Activated effector memory CD4-positive, alpha-beta T cell treated with anti-CD3 and anti-CD28 coated beads, Interleukin-2, amount 50 U/mL, for 16 hours (primary cell): Measurements from ENCODE around the gene EML6.

Experiments used
- DNase-seq: peaks from one replicate; pipeline ENCODE4 v3.0.0-alpha.2; 2020

The EML6 gene

DNA sequence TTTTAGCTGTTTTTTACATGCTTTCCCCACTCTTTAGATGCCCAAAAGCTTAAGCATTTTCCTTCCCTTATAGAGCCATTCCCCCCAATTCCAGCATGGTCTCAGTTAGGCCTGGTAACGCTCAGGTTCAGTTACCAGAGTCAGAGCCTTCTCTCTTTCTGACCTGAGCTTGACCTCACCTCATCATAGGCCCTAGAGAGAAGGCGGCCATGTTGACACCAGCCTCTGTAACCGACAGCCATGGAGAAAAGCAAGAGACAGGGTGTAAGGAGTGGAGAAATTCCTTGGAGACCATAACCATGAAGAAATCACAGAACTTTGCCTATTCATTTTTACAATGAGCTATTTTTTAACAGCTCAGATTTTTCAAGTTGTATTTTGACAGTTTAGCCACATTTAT, 227.3 kb downstream of the EML6 start:
- no peak for DNase-seq

DNA sequence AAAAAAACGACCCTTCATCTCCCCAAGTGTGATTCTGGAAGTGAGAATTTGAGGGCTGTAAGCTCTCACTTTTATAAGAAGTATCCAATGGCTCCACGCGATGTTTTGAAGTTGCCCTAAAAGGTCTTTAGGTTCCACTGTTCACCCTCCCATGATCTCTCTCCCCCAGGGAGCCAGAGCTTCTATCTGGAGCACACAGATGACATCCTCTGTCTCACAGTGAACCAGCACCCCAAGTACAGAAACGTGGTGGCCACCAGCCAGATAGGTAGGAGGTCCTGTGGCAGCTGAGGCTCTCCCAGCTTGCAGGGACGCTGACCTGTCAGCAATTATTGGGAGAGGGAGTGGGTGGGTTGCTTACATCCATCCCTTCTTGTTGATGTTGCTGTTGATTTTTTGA, 229.0 kb downstream of the EML6 start:
- DNase-seq, result no peak

DNA sequence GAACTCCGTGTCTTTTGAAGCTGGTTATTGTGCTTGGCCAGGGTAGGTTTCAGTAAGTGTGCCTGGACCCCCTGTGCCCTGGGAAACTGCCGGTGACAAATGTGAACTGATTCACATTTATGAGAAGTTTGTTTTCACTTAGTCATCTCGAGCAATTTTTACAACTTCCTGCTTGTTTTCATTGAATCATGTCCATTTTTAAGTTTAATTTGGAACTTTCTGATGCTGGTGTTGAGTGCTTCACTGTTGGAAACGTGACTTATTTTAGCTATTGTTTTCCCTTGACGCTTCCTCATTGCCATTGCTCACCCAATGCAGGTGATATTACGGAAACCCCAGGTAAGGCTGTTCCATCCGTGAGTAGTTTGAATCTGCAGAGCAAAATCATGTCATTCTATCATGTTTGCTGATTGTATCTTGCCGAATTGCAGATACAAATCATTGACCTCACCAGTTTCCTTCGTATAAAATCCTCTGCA, 229.6 kb downstream of the EML6 start:
- no peak for DNase-seq

DNA sequence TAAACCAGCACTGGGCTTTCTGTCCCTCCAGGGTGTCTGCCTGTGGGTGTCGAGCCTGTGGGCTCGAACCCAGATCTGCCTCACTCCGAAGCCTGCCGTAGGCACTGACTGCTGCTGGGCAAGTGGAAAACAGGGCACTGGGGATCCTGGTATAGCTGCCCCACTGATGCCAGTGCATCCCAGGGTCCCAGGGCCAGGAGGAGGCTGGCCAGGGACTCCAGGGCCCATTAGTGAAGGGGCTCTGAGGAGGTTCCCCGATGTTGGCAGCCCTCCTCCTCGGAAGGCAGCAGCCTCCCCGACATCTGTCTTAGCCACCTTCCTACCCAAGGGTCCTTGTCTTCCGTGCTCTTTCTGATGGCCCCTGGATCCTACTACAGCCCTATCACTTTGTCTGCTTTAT, 230.7 kb downstream of the EML6 start:
- DNase-seq, result no peak

DNA sequence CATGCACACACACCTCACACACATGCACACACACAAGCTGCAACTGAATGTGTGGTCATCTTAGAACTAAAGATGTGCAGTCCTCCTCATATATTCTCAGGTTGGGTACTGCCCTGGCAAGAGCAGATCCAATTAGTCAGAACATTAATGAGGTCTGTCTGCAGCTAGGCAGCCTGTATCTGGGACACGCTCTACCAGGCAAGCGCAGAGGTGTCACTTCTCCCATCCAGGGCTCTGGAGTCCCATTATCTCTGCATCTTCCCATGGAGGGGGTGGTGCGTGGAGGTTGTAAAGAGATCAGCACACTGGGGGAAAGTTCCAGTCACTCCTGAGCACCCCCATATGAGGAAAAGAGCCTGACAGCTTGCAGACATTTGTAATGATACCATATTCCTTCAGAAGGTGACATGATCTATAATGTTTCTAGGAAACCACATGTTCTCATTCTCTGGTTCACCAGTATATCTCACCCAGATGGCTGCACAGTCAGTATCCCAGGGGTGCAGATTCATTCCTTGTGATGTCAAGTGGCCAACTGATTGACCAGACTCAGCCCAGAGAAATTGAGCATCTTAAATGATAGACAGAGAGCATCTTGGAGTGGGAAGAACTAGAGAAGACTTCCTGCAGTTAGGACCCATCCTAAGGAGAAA, 231.4 kb downstream of the EML6 start:
- no peak for DNase-seq

DNA sequence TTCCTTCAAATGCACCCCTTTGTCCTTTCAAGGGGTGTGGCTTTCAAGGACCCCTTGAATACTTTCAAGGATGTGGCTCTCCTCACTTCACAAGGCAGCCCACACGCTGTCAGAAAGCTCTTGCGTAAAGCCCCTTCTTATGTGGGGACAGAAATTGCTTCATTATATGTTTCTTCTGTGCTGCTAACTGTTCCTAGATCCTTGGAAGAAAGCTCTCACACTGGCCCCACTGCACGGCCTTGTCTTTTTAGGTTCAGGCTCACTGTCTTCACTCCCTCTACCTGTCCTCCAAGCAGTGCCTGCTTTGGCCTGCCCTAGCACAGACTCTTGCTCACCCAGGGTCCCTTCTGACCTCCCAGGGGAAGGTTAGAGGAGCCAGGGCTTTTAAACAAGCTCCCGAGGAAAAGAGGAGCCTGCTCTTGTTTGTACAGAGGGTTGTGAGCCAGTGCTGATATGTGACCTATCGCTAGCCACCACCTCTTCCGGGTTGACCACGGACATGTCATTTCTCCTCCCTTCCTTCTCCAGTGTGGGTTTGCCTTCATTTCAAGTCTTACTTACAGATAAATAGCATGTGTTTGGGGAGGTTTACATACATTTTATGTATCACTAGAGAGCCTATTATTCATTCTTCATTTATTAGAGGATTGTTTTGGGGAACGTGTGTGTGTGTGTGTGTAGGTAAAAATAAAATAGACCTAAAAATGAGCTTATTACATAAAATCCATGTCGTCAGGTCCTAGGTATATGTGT, 232.1 kb downstream of the EML6 start:
- DNase-seq, result no peak

DNA sequence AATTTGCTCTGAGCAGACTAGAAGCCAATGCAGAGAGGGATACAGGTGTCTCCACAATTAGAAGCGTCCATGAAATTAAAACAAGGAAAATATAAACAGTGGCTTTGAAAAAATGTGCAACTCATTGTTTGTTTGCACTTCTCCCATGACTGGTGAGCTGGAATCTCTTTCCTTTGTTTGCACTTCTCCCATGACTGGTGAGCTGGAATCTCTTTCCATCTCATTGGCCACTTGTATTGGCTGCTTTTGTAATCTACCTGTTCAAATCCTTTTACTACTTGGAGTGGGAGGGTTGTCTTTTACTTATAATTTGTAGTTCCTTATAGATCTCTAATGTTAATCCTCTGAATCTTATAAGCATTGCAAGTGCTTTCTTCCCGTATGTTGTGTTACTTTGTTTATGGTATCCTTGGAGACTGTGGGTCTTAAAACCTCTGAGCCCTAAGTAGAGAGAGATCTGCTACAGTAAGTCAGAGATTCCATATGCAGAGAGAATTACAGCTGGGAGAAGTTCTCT, 232.7 kb downstream of the EML6 start:
- DNase-seq, result no peak

DNA sequence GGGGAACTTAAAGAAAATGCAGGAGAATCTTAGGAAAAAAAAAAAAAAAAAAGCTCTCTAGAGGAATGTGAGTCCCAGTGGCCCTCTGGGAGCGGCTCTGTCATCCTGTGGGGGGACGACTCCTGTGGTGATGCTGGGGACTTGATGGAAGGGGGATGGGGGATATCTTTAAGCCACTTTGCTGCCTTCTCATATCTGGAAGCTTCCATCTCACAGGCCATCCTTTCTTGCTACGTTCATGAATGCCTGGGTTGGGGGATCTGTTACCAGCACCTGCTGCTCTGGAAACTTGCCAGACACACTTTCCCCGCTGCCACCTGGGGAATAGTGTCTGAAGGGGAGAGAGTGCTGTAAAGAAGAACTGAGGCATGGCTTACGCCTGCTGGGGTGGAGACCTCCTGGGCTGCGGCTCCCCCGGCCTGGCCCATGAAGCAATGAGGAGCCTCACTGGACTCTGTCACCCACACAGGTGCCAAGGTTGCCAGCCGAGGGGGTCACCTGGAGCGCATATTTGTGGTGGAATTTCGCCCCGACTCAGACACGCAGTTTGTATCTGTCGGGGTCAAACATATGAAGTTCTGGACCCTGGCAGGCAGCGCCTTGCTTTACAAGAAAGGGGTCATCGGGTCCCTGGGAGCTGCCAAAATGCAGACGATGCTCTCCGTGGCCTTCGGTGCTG, 234.0 kb downstream of the EML6 start:
- no peak for DNase-seq

DNA sequence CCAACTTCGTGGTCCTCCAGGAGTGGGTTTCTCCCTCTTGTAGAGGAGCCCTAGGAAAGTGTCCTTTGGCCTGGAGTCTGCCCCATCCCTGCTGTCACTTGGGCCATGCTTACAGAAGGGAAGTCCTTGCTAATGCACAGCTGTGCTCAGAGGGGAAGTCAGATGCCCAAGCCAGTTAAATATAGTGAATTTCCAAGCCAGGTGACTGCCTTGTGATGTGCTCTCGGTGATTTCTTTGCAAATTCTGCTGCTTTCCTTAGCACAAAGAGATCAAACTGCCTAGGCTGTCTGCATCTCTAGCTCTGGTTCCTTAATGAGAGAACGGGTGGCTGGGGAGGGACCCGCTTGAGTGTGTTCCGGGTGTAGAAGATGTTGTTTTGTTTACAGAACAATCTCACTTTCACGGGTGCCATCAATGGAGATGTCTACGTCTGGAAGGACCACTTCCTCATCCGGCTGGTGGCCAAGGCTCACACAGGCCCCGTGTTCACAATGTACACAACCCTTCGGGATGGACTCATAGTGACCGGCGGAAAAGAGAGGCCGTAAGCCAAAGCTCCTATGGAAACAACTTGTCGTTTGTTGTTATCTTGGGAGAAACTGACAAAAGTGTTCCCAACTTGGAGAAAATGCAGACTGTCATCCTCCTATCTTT, 235.4 kb downstream of the EML6 start:
- no peak for DNase-seq

DNA sequence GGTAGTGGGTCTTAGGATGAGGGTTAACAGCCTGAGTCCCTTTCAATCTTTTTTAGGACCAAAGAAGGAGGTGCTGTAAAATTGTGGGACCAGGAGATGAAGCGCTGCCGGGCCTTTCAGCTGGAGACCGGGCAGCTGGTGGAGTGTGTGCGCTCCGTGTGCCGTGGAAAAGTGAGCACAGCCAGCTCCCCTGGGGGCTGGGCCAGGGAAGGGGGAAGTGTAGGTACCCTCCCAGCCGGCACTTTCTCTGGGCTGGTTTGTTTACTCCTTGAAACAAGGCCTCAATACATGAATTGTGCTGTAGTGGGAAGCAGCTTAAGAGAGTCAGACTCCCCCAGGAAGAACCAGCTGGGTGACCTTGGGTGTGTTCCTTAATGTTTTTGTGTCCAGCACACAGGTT, 236.7 kb downstream of the EML6 start:
- no peak for DNase-seq

DNA sequence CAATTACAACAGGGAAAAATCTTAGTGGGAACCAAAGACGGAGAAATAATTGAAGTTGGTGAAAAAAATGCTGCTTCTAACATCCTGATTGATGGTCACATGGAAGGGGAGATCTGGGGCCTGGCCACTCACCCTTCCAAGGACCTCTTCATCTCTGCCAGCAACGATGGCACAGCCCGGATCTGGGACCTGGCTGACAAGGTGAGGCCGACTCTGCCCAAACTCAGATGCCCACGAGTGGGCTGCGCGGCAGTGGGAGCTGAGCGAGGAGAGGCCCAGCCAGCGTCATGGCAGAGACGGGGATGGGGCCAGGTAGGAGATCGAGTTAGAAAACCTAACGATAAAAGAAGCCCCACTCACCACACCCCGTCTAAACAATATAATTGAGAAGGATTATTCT, 239.0 kb downstream of the EML6 start:
- no peak for DNase-seq

DNA sequence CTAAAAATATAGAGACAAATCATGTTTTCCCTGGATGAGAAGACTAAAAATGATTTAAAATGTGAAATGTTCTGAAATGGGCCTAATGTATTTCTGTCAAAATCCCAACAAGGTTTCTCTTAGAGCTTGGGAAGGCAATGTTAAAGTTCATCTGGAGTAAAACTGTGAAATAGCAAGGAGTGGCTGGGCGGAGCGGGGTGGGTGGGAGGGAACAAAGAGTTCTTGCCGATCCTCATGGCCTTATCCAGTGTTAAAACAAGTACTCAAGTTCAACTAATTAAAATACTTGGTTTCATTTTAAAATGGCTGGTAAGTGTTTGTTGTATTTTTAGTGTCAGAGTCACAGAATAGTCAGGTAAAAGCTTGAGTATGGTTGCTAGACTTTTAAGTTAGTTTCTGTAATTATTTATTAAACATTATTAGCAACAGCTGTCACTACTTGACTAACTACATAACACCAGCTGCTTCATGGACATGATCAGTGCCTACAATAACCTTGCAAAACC, 239.5 kb downstream of the EML6 start:
- no peak for DNase-seq

DNA sequence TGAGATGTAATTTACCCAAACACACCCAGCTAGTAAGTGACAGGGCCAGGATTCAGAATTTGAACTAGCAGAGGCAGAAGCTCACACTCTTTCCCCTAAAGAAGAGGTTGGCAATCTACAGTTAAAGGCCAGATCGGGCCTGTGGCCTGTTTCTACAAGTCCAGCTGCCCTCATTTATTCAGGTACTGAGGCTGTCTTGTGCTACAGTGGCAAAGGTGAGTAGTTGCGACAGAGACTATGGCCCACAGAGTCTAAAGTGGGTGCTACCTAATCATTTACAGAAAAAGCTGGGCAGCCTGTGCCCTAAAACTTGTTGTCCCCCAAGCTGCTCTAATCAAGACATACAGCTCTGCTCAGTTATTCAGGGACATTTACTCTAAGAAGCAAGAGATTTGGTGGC, 240.0 kb downstream of the EML6 start:
- no peak for DNase-seq

DNA sequence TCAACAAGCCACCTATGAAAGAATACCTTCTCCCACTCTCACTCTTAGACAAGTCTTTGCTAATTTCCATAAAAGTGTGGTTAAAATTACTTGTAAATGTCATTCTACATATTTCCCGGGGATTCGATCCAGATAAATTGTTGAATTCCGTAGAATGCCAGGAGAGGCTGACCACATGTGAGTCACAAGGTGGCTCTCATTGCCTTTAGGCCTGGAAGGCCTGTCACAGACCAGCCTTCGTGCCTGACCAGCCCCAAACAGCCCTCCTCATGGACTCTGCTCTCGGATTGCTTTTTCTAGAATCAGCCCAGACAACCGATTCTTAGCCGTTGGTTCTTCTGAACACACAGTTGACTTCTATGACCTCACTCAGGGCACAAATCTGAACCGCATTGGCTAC, 240.8 kb downstream of the EML6 start:
- no peak for DNase-seq

DNA sequence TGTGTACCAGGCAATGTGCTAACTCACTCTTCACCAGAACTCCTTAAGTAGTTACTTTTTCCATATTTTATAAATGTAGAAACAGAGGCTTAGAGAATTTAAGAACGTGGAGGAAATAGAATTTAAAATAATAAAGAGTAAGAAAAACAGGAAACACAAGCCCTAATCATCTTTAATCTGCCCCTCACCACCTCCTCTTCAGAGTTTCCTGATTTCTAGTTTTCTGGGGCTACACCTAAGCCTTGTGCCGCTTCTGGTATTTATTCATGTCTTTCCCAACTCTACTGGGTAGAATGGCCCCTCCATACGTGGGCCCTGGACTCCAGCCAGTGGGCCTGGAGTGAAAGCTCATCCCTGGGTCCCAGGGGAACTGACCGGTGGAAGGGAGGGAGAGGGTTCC, 241.4 kb downstream of the EML6 start:
- DNase-seq, result no peak

DNA sequence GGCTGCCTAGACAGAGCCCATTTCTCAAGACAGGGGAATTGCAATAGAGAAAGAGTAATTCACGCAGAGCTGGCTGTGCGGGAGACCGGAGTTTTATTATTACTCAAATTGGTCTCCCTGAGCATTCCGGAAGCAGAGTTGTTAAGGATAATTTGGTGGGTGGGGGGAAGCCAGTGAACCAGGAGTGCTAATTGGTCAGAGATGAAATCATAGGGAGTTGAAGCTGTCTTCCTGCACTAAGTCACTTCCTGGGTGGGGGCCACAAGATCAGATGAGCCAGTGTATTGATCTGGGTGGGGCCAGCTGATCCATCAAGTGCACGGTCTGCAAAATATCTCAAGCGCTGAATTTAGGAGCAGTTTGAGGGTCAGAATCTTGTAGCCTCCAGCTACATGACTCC, 242.0 kb downstream of the EML6 start:
- DNase-seq, result no peak

DNA sequence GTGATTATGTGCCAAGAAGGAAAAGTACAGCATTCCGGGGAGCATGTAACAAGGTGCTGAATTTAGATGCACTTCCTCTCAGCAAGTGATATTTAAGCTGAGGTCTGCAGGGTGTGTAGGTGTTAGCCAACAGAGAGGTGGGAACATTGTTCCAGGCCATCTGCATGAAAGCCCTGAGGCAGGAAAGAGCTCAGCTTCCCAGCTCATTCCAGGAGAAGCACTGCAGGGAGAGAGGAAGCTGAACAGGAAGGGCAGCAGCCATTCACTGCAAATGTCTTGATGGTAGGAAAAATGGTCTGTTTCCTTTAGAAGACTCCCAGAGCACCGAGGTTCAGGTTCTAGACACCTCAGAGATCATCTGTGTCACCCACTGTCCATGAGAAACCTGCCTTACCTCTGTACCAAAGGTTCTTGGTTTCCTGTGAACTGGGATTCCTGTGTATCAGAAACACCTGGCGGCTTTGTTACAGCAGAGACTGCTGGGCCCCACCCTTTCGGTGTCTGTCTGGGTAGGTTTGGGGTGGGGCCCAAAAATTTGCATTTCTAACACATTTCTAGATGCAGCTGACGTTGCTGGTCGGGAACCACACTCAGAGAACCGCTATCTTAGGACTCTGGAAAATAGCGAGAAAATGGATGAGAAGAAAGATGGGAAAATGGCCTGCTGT, 242.8 kb downstream of the EML6 start:
- DNase-seq, result no peak

DNA sequence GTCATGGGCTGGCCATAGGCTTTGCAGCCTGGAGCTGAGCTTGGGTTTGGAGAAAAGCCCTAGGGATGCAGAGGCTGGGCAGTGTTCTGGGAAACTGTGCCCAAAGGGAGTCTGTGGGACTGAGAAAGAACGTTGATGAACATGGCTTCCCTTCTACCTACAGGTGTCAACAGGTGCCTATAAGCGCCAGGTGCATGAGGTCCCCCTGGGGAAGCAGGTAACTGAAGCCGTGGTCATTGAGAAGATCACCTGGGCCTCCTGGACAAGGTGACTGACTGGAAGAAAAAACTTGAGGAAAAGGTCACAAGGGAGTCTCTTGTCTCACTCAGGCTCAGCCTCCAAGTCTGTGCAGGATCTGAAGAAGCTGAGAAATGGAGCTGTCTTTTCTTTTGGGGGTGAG, 243.4 kb downstream of the EML6 start:
- no peak for DNase-seq

DNA sequence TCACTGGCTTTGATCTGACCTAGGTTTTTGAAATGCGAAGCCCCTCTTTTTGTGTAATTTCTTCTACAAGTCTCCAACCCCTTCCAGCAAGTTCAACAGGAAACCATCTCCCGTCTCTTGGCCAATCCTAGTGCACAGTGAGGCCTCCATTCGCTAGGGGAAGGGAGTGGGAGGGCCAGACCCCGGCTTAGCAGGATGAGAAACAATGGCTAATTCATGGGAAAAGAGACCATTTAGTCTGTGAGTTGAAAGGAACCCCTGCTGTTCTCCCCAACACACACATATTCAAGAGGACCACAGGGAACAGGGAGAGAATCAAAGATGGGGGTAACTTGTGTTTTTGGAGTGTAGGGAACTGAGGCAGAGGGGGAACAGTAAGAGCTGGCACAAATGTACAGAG, 243.8 kb downstream of the EML6 start:
- DNase-seq, result no peak

DNA sequence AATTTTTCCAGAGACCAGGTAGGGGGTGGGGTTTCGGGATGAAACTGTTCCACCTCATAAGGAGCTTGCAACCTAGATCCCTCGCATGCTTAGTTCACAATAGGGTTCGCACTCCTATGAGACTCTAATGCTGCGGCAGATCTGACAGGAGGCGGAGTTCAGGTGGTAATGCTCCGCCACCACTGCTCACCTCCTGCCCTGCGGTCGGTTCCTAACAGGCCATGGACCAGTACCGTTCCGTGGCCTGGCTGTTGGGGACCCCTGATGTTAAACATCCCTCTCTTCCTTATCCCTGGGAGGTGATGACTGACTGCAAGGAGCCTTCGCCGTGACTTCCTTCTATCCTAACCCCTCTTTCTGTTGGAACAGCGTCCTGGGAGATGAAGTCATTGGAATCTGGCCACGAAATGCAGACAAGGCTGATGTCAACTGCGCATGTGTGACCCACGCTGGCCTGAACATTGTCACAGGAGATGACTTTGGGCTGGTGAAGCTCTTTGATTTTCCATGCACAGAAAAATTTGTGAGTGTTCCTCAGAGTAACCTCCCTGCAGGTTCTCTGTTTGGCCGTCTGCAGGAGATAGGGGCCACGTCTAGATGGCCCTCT, 244.4 kb downstream of the EML6 start:
- DNase-seq, result no peak

DNA sequence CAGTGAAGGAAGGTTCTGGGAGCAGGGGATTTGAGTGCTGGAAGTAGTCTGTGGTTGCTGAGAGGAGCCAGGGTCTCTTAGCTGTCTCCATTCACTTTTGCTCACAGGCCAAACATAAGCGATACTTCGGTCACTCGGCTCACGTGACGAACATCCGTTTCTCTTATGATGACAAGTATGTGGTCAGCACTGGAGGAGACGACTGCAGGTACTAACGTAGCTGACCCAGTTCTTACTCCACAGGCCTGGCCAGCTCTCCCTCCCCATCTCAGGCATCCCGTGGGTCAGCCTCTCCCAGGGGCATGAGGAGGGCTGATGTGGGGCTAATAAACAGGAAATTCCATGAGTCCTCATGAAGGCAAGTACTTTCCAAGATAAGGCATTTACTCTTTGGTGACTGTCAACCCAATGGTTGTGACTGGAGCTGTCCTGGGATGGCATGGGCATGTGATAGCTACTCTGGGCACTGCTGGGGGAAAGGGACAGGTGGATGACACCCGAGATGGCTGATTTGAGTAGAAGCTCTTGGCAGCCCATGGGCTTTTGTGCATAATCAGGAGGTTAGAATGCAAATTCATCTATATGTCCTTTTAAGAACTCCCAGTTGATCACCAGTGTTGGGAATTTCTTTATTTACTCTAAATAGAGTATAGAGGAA, 245.2 kb downstream of the EML6 start:
- DNase-seq, result no peak
